Vagina (tissue), 2 donors: ENCODE measurements around the gene ENTHD1. TPM values are rescaled to one million over a fixed set of nuclear protein-coding genes. Genes with fewer than 3 reads are reported as not detected.

Source experiments
- DNase-seq, 2 donors: peaks; one replicate each; pipeline ENCODE4 v3.0.0-alpha.2; 2017; ENCODE audit errors: extremely low spot score in 2 of 2
- H3K27ac ChIP-seq: fragments of 200-600 bp; sonication (generic); one replicate; pipeline ENCODE4 v1.5.1; 2019
- H3K27me3 ChIP-seq: fragments of 200-600 bp; sonication (generic); one replicate; pipeline ENCODE4 v1.5.1; 2019
- H3K36me3 ChIP-seq, 2 donors: fragments of 200-600 bp; sonication (generic); one replicate each; pipeline ENCODE4 v1.5.1; 2017 to 2019
- H3K4me1 ChIP-seq: fragments of 200-600 bp; sonication (generic); one replicate; pipeline ENCODE4 v1.5.1; 2019
- H3K4me3 ChIP-seq, 2 donors: fragments of 200-600 bp; sonication (generic); 1 replicate in 1 of 2; 2 replicates in 1 of 2; pipeline ENCODE4 v1.5.1; 2016 to 2019
- H3K9me3 ChIP-seq: fragments of 200-600 bp; sonication (generic); one replicate; pipeline ENCODE4 v1.5.1; 2019
- POLR2A ChIP-seq, 2 donors: fragments of 450-650 bp; IDR thresholded peaks; one replicate each; pipeline ENCODE4 v1.6.1; 2017; ENCODE audit warnings: antibody characterized with exemption in 2 of 2, mild to moderate bottlenecking in 2 of 2, moderate library complexity in 2 of 2
- POLR2AphosphoS5 ChIP-seq, 2 donors: sonication (generic); formaldehyde crosslinking; IDR thresholded peaks; one replicate each; pipeline ENCODE4 v1.9.0; 2017; ENCODE audit warnings: antibody characterized with exemption in 2 of 2, mild to moderate bottlenecking in 2 of 2, low read depth in 1 of 2; ENCODE audit not compliant: insufficient read depth in 1 of 2
- intact Hi-C: fragments of 100-400 bp; cut with DNase I; formaldehyde crosslinking; loops from one replicate; pipeline ENCODE4 v1.15.1; 2023
- total RNA-seq: library from RNA; depleted of rRNA; stranded (reverse); fragments of >200 nt; gene quantifications from one replicate; pipeline ENCODE4 v1.2.3, GENCODE V29; 2016
- TF ChIP-seq, protein P1 (sequence below), 3 experiments: fragments of 450-650 bp in 2 of 3; fragments of 200-600 bp in 1 of 3; sonication (generic) in 1 of 3; IDR thresholded peaks; one replicate each; pipeline ENCODE4 v1.5.1; 2017 to 2019; ENCODE audit warnings: antibody characterized with exemption in 3 of 3, mild to moderate bottlenecking in 2 of 3, moderate library complexity in 2 of 3

ENTHD1 gene
- total RNA-seq, 1 donor from 2014 or later = not detected

DNA sequence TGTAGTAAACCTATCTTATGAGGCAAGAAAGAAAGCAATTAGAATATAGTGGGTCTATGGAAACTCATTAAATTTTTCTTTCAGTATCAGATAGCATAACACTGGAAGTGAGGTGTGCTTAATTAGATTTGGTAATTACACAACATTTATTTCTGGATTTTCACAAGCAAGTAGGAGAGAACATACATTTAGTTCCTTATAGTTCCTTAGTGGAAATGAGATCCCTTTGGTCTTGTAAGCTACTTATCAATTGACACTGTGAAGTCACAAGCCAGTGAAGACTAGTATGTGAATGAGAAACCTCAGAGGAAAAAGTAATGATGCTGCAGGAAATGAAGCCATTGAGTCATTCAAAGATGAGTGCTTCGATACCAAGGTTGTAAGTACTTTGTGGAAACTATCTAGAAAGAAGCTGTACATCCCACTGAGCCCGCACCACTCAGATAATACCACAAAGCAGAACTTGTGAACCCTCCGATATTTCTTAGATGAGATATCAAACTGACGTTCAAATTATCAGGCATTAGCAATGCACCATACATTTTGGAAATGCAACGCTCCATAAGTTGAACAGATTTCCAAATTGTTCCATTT lies 53.5 kb downstream of the ENTHD1 start:
- intact Hi-C loops = no loop called here
- Histone ChIP-seq H3K9me3 (no peaks in the 10 kb centered on the region), H3K36me3 (no peaks in the 10 kb centered on the region), H3K27ac (no peak overlapping the region), H3K4me3 (no peak overlapping the region), H3K27me3 (no peaks in the 10 kb centered on the region), H3K4me1 (no peaks in the 10 kb centered on the region)
- TF ChIP-seq, protein P1, sequence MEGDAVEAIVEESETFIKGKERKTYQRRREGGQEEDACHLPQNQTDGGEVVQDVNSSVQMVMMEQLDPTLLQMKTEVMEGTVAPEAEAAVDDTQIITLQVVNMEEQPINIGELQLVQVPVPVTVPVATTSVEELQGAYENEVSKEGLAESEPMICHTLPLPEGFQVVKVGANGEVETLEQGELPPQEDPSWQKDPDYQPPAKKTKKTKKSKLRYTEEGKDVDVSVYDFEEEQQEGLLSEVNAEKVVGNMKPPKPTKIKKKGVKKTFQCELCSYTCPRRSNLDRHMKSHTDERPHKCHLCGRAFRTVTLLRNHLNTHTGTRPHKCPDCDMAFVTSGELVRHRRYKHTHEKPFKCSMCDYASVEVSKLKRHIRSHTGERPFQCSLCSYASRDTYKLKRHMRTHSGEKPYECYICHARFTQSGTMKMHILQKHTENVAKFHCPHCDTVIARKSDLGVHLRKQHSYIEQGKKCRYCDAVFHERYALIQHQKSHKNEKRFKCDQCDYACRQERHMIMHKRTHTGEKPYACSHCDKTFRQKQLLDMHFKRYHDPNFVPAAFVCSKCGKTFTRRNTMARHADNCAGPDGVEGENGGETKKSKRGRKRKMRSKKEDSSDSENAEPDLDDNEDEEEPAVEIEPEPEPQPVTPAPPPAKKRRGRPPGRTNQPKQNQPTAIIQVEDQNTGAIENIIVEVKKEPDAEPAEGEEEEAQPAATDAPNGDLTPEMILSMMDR (IDR thresholded peaks at IDR 0.05) = no peak
- TF ChIP-seq POLR2A (IDR thresholded peaks at IDR 0.05) (no peak), POLR2AphosphoS5 (IDR thresholded peaks at IDR 0.05; ENCODE audit: insufficient read depth in 1 of 2, low read depth in 1 of 2) (no peak)
- no peak for DNase-seq

DNA sequence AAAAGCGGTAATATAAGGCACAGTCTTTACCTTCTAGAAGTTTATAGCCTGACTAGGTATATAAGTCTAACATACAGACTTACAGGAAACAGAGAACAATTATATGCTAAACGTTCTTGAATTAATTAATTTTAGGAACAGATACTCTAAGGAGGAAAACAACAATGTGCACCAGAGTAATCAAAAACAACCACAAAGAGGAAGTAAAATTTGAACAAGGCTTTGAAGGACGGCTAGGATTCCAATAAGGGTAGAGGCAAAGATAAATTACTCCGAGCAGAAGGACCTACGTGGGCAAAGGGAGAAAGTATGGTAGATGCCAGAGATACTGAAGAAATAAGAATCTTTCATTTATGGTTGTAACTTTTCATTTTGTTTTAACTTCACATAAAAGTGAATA lies 54.4 kb downstream of the ENTHD1 start:
- Histone ChIP-seq H3K9me3 (no peaks in the 10 kb centered on the region), H3K27ac (no peak overlapping the region), H3K4me1 (no peaks in the 10 kb centered on the region), H3K4me3 (no peak overlapping the region), H3K36me3 (no peaks in the 10 kb centered on the region), H3K27me3 (no peaks in the 10 kb centered on the region)
- TF ChIP-seq POLR2A (IDR thresholded peaks at IDR 0.05) (no peak), POLR2AphosphoS5 (IDR thresholded peaks at IDR 0.05; ENCODE audit: insufficient read depth in 1 of 2, low read depth in 1 of 2) (no peak)
- TF ChIP-seq, protein P1 (IDR thresholded peaks at IDR 0.05) = no peak
- intact Hi-C loops = no loop called here
- DNase-seq = no peak

DNA sequence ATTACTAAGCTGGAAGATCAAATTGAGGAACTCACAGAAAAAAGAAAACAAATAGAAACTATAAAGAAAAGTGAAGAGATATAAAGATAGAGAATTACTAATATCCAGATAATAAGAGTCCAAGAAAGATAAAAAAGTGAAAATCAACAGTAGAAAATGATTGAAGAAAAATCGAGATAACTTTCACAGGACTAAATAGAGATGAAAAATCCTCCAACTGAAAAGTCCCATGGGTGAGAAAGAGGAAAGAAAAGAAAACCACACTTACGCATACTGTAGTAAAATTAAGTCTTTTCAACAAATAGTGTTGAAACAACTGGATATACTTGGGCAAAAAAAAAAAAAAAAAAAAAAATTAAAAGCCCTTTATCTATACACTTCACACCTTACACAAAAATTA lies 60.0 kb downstream of the ENTHD1 start:
- no peak overlapping the region for H3K4me3 ChIP-seq
- no peaks in the 10 kb centered on the region for H3K4me1 ChIP-seq
- H3K27me3 ChIP-seq = no peaks in the 10 kb centered on the region
- no peak overlapping the region for H3K27ac ChIP-seq
- intact Hi-C loops = no loop called here
- TF ChIP-seq POLR2AphosphoS5 (IDR thresholded peaks at IDR 0.05; ENCODE audit: insufficient read depth in 1 of 2, low read depth in 1 of 2) (no peak), POLR2A (IDR thresholded peaks at IDR 0.05) (no peak)
- TF ChIP-seq, protein P1 (IDR thresholded peaks at IDR 0.05) = no peak
- H3K36me3 ChIP-seq = no peaks in the 10 kb centered on the region
- no peak for DNase-seq
- H3K9me3 ChIP-seq = no peaks in the 10 kb centered on the region

DNA sequence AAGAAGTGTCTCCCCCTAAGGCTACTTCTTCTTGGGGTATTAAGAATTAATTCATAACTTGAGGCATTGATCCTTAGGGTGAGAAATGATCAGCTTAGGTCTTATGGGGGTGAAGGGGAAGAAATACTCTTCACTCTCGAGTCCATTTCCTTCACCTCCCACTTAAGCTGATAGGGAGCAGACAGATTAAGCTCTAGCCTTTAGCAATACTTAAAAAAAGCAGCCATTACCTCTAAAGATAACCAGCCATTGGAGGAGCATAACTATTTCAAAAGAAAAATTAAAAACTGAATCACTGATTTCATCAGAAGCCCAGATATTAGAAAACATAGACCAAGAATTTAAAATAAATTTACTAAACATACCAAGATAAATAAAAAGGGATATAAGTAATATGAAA lies 60.5 kb downstream of the ENTHD1 start:
- intact Hi-C loops = no loop called here
- Histone ChIP-seq H3K27me3 (no peaks in the 10 kb centered on the region), H3K27ac (no peak overlapping the region), H3K4me1 (no peaks in the 10 kb centered on the region), H3K9me3 (no peaks in the 10 kb centered on the region), H3K36me3 (no peaks in the 10 kb centered on the region), H3K4me3 (no peak overlapping the region)
- no peak for DNase-seq
- TF ChIP-seq, protein P1 (IDR thresholded peaks at IDR 0.05) = no peak
- TF ChIP-seq POLR2AphosphoS5 (IDR thresholded peaks at IDR 0.05; ENCODE audit: insufficient read depth in 1 of 2, low read depth in 1 of 2) (no peak), POLR2A (IDR thresholded peaks at IDR 0.05) (no peak)

DNA sequence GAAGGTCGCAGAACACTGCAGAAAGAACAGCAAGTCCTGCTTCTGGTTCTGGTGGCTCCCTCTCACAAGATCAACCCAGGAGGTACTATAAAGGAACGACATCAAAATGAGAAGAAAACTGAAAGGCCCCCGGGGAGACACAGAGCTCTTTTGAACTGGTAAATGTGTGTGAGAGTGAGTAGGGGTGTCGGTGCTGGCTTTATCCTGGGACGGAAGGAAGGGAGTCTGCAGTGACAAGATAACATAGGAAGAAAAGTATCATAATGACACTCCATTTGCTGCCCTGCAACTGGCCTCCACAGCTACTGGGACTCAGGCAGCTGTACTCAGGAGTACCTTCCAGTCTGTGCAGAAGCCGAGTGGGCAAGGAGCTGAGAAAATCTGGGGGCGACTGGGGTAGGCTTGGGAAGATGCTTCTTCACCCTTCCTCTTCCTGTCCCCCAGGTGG lies 60.9 kb downstream of the ENTHD1 start:
- TF ChIP-seq POLR2A (IDR thresholded peaks at IDR 0.05) (no peak), POLR2AphosphoS5 (IDR thresholded peaks at IDR 0.05; ENCODE audit: insufficient read depth in 1 of 2, low read depth in 1 of 2) (no peak)
- TF ChIP-seq, protein P1 (IDR thresholded peaks at IDR 0.05) = no peak
- Histone ChIP-seq H3K4me1 (no peaks in the 10 kb centered on the region), H3K27ac (no peak overlapping the region), H3K27me3 (no peaks in the 10 kb centered on the region), H3K4me3 (no peak overlapping the region), H3K36me3 (no peaks in the 10 kb centered on the region), H3K9me3 (no peaks in the 10 kb centered on the region)
- intact Hi-C loops = no loop called here
- no peak for DNase-seq
